ENCODE results near the gene MTMR10. TPM values are rescaled to one million over a fixed set of nuclear protein-coding genes. Genes with fewer than 3 reads are reported as not detected.

MTMR10 gene
- total RNA-seq, 1 experiment from 2014 or later, result 23.2 TPM

- no peaks in the 10 kb centered on the region for H3K4me1 ChIP-seq (ENCODE audit: insufficient read depth, low read length)
- Mint-ChIP-seq H3K4me1 (peaks cover 7% of the 10 kb centered on the region in 2 experiments), H3K36me3 (ENCODE audit: insufficient read depth in 1 of 3, low read depth in 3 of 3) (peaks cover 24 to 72% (median 66%) of the 10 kb centered on the region in 3 experiments), H3K27me3 (ENCODE audit: low read depth) (no peaks in the 10 kb centered on the region), H3K9me3 (no peaks in the 10 kb centered on the region), H3K27ac (no peak overlapping the region; a peak in 1 of 7 replicates), H3K4me3 (no peak overlapping the region)
- no peak overlapping the region for H3K23ac ChIP-seq (ENCODE audit: insufficient read length, low read depth, low read length)
- no peaks in the 10 kb centered on the region for H4K20me1 ChIP-seq (ENCODE audit: control insufficient read depth, insufficient read depth, insufficient read length)
- H2BK15ac ChIP-seq (ENCODE audit: low read depth, low read length), result no peak overlapping the region
- H3K9ac ChIP-seq (ENCODE audit: extremely low read depth, insufficient read length, low read length), result no peak overlapping the region
- H2BK5ac ChIP-seq (ENCODE audit: insufficient read length, low read length), result no peak overlapping the region
- no peak overlapping the region for H2BK120ac ChIP-seq (ENCODE audit: low read depth, low read length, poor library complexity, severe bottlenecking)
- H3T11ph ChIP-seq (ENCODE audit: low read length), result no peak overlapping the region
- no peaks in the 10 kb centered on the region for H3K23me2 ChIP-seq (ENCODE audit: insufficient read length, low read depth, low read length, poor library complexity, severe bottlenecking)
- H2BK20ac ChIP-seq (ENCODE audit: low read depth, low read length, poor library complexity, severe bottlenecking), result no peak overlapping the region
- H4K91ac ChIP-seq (ENCODE audit: insufficient read length, low read depth, low read length), result no peak overlapping the region
- H3K4ac ChIP-seq (ENCODE audit: low read depth, low read length), result no peak overlapping the region
- no peak overlapping the region for H4K8ac ChIP-seq (replicated peaks; ENCODE audit: insufficient read length, low read depth, low read length)
- no peak overlapping the region for H3K14ac ChIP-seq (ENCODE audit: insufficient read depth, low read length)
- H3K27ac ChIP-seq (ENCODE audit: insufficient read length, low read depth, low read length), result no peak overlapping the region
- no peak overlapping the region for H3K4me2 ChIP-seq (ENCODE audit: insufficient read depth, insufficient read length, low read length)
- TF ChIP-seq, protein P1, sequence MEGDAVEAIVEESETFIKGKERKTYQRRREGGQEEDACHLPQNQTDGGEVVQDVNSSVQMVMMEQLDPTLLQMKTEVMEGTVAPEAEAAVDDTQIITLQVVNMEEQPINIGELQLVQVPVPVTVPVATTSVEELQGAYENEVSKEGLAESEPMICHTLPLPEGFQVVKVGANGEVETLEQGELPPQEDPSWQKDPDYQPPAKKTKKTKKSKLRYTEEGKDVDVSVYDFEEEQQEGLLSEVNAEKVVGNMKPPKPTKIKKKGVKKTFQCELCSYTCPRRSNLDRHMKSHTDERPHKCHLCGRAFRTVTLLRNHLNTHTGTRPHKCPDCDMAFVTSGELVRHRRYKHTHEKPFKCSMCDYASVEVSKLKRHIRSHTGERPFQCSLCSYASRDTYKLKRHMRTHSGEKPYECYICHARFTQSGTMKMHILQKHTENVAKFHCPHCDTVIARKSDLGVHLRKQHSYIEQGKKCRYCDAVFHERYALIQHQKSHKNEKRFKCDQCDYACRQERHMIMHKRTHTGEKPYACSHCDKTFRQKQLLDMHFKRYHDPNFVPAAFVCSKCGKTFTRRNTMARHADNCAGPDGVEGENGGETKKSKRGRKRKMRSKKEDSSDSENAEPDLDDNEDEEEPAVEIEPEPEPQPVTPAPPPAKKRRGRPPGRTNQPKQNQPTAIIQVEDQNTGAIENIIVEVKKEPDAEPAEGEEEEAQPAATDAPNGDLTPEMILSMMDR (conservative IDR thresholded peaks at IDR 0.05), result no peak
- no CpG with 5 or more reads among the region's 8 CpGs for WGBS (ENCODE audit: extremely low coverage, insufficient read length, low lambda C conversion rate)
- H2BK12ac ChIP-seq (ENCODE audit: insufficient read length, low read depth, low read length), result no peak overlapping the region
- no peak for DNase-seq
- no peaks in the 10 kb centered on the region for H3K9me3 ChIP-seq (ENCODE audit: control insufficient read depth, low read depth, low read length)
- no peak overlapping the region for H2AFZ ChIP-seq (ENCODE audit: low read length)
- H4K5ac ChIP-seq (ENCODE audit: insufficient read length, low read depth, low read length), result no peak overlapping the region
- H3K79me2 ChIP-seq (ENCODE audit: insufficient read depth, low read length), result no peaks in the 10 kb centered on the region
- H3K27me3 ChIP-seq (ENCODE audit: insufficient read depth, low read length), result no peaks in the 10 kb centered on the region
- no peak overlapping the region for H3K56ac ChIP-seq (ENCODE audit: insufficient read length, low read depth, low read length)
- no peak overlapping the region for H3K18ac ChIP-seq (ENCODE audit: insufficient read length, low read depth, low read length)
- no peaks in the 10 kb centered on the region for H3K79me1 ChIP-seq (ENCODE audit: insufficient read depth, low read depth, low read length, poor library complexity, severe bottlenecking)
- H2AK5ac ChIP-seq (ENCODE audit: insufficient read length, low read length), result no peak overlapping the region
Observed at GRCh38 chr15:30930422-30930821, 61.0 kb downstream of the MTMR10 start.

Data from H9 (cell line).